ENCODE data around the gene EGLN2. TPM values are rescaled to one million over a fixed set of nuclear protein-coding genes. Genes with fewer than 3 reads are reported as not detected.
A peak's percentile ranks its signal among the peaks of the same experiment; 100 is the strongest.
"Not testable (repeated sequence)": the region's sequence is repeated elsewhere in the genome, so short reads cannot be mapped to it uniquely, and the experiment has no call there.

Gene EGLN2
- total RNA-seq, 1 experiment from 2014 or later, result 115 TPM

DNA sequence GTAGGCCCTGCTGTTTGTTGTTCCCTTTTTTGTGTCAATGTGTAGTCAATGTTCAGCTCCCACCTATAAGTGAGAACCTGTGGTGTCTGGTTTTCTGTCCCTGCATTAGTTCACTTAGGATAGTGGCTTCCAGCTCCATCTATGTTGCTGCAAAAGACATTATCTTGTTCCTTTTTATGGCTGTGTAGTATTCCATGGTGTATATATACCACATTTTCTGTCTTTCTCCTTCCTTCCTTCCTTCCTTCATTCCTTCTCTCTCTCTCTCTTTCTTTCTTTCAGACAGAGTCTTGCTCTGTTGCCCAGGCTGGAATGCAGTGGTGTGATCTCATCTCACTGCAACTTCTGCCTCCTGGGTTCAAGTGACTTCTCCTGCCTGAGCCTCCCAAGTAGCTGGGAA lies 30.2 kb downstream of the EGLN2 start:
- ATAC-seq, result no peak
- no peak for DNase-seq (ENCODE audit: low read depth, low spot score)
- Histone ChIP-seq H3K36me3 (ENCODE audit: control insufficient read depth, insufficient read depth, low read length) (no peaks in the 10 kb centered on the region), H3K27me3 (ENCODE audit: control insufficient read depth, insufficient read depth, low read length) (no peaks in the 10 kb centered on the region), H3K4me3 (ENCODE audit: low read depth in 2 of 2, low read length in 2 of 2) (no peak overlapping the region), H3K4me1 (ENCODE audit: control insufficient read depth, insufficient read depth, low read length) (no peaks in the 10 kb centered on the region), H3K9me3 (ENCODE audit: control insufficient read depth, insufficient read depth, low read depth, low read length) (no peaks in the 10 kb centered on the region), H3K27ac (ENCODE audit: low read length) (no peak overlapping the region; the same call in 1 of the 2 replicates)
- ChIA-PET POLR2A (no interaction called here), CTCF (no interaction called here)
- intact Hi-C loops (cut with micrococcal nuclease; ENCODE audit: unreplicated experiment) (no loop called here), in situ Hi-C loops (cut with HindIII; ENCODE audit: low pct_unique_long_range_greater_than_20kb, low sequenced_read_pairs) (no loop called here)
- TF ChIP-seq, protein P1, sequence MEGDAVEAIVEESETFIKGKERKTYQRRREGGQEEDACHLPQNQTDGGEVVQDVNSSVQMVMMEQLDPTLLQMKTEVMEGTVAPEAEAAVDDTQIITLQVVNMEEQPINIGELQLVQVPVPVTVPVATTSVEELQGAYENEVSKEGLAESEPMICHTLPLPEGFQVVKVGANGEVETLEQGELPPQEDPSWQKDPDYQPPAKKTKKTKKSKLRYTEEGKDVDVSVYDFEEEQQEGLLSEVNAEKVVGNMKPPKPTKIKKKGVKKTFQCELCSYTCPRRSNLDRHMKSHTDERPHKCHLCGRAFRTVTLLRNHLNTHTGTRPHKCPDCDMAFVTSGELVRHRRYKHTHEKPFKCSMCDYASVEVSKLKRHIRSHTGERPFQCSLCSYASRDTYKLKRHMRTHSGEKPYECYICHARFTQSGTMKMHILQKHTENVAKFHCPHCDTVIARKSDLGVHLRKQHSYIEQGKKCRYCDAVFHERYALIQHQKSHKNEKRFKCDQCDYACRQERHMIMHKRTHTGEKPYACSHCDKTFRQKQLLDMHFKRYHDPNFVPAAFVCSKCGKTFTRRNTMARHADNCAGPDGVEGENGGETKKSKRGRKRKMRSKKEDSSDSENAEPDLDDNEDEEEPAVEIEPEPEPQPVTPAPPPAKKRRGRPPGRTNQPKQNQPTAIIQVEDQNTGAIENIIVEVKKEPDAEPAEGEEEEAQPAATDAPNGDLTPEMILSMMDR (IDR thresholded peaks at IDR 0.05), result no peak
- no peak for TF ChIP-seq SIN3A (IDR thresholded peaks at IDR 0.05; ENCODE audit: borderline replicate concordance, insufficient read depth, low read depth, low read length)
- TF ChIP-seq POLR2AphosphoS5 (IDR thresholded peaks at IDR 0.05; ENCODE audit: low read depth, low read length), result no peak
- BruUV-seq (replicated peaks), result no TSS peak

GRCh38 chr19:40830741-40831140 lies 31.8 kb downstream of the EGLN2 start:
- H3K4me1 ChIP-seq (ENCODE audit: control insufficient read depth, insufficient read depth, low read length); DNase-seq (ENCODE audit: low read depth, low spot score); H3K4me3 ChIP-seq (ENCODE audit: low read depth in 2 of 2, low read length in 2 of 2); in situ Hi-C loops (cut with HindIII; ENCODE audit: low pct_unique_long_range_greater_than_20kb, low sequenced_read_pairs); CTCF ChIA-PET; BruUV-seq (replicated peaks); H3K27me3 ChIP-seq (ENCODE audit: control insufficient read depth, insufficient read depth, low read length); ATAC-seq; H3K9me3 ChIP-seq (ENCODE audit: control insufficient read depth, insufficient read depth, low read depth, low read length); POLR2A ChIA-PET; H3K36me3 ChIP-seq (ENCODE audit: control insufficient read depth, insufficient read depth, low read length); H3K27ac ChIP-seq (ENCODE audit: low read length); intact Hi-C loops (cut with micrococcal nuclease; ENCODE audit: unreplicated experiment): not testable (repeated sequence)

- Histone ChIP-seq H3K27me3 (ENCODE audit: control insufficient read depth, insufficient read depth, low read length) (no peaks in the 10 kb centered on the region), H3K4me1 (ENCODE audit: control insufficient read depth, insufficient read depth, low read length) (no peaks in the 10 kb centered on the region), H3K36me3 (ENCODE audit: control insufficient read depth, insufficient read depth, low read length) (no peaks in the 10 kb centered on the region), H3K9me3 (ENCODE audit: control insufficient read depth, insufficient read depth, low read depth, low read length) (no peaks in the 10 kb centered on the region), H3K27ac (ENCODE audit: low read length) (peak overlapping the region; percentile 29; the same call in 1 of the 2 replicates), H3K4me3 (ENCODE audit: low read depth in 2 of 2, low read length in 2 of 2) (no peak overlapping the region)
- in situ Hi-C loops (cut with HindIII; ENCODE audit: low pct_unique_long_range_greater_than_20kb, low sequenced_read_pairs), result no loop called here
- BruUV-seq (replicated peaks), result no TSS peak
- CTCF ChIA-PET, result no interaction called here
- POLR2A ChIA-PET, result no interaction called here
- ATAC-seq (peak; percentile 34), DNase-seq (ENCODE audit: low read depth, low spot score) (peak; percentile 59)
- intact Hi-C loops (cut with micrococcal nuclease; ENCODE audit: unreplicated experiment), result no loop called here
- TF ChIP-seq POLR2AphosphoS5 (IDR thresholded peaks at IDR 0.05; ENCODE audit: low read depth, low read length), result no peak
- no peak for TF ChIP-seq SIN3A (IDR thresholded peaks at IDR 0.05; ENCODE audit: borderline replicate concordance, insufficient read depth, low read depth, low read length)
- no peak; the same call in 1 of the 2 replicates for TF ChIP-seq TCF7L2 (IDR thresholded peaks at IDR 0.05; ENCODE audit: low read depth, low read length)
- TF ChIP-seq REST (IDR thresholded peaks at IDR 0.05; ENCODE audit: insufficient read depth in 1 of 2, low read depth in 2 of 2, low read length in 1 of 2), result no peak
- TF ChIP-seq, protein P1 (IDR thresholded peaks at IDR 0.05), result no peak
These were observed 32.8 kb downstream of the EGLN2 start for GRCh38 chr19:40831502-40832430.

GRCh38 chr19:40832431-40832790 lies 33.4 kb downstream of the EGLN2 start:
- in situ Hi-C loops (cut with HindIII; ENCODE audit: low pct_unique_long_range_greater_than_20kb, low sequenced_read_pairs); ATAC-seq; H3K4me1 ChIP-seq (ENCODE audit: control insufficient read depth, insufficient read depth, low read length); H3K27me3 ChIP-seq (ENCODE audit: control insufficient read depth, insufficient read depth, low read length); H3K4me3 ChIP-seq (ENCODE audit: low read depth in 2 of 2, low read length in 2 of 2); BruUV-seq (replicated peaks); H3K9me3 ChIP-seq (ENCODE audit: control insufficient read depth, insufficient read depth, low read depth, low read length); intact Hi-C loops (cut with micrococcal nuclease; ENCODE audit: unreplicated experiment); DNase-seq (ENCODE audit: low read depth, low spot score); CTCF ChIA-PET; POLR2A ChIA-PET; H3K36me3 ChIP-seq (ENCODE audit: control insufficient read depth, insufficient read depth, low read length): not testable (repeated sequence)
- peak overlapping the region; percentile 29; the same call in 1 of the 2 replicates for H3K27ac ChIP-seq (ENCODE audit: low read length)
